Panc1 (cell line): ENCODE measurements around the gene ACACA.

Experiments used
- POLR2AphosphoS5 ChIP-seq: IDR thresholded peaks from 2 replicates; pipeline ENCODE4 v1.6.1; 2012; ENCODE audit warnings: mild to moderate bottlenecking, low read depth, low read length, moderate library complexity
- SIN3A ChIP-seq: IDR thresholded peaks from 2 replicates; pipeline ENCODE4 v1.6.1; 2012; ENCODE audit warnings: low read depth, mild to moderate bottlenecking, low read length, moderate library complexity, borderline replicate concordance; ENCODE audit not compliant: insufficient read depth
- TCF7L2 ChIP-seq: IDR thresholded peaks from 2 replicates; pipeline ENCODE4 v1.6.1; 2011; ENCODE audit warnings: mild to moderate bottlenecking, low read depth, low read length, inconsistent platforms
- TF ChIP-seq, protein P1 (sequence below): fragments of 450-650 bp; IDR thresholded peaks from 2 replicates; pipeline ENCODE4 v1.5.1; 2017; ENCODE audit warnings: mild to moderate bottlenecking
- TF ChIP-seq, protein P2 (sequence below), 2 experiments: IDR thresholded peaks; 2 replicates each; pipeline ENCODE4 v1.6.1; 2011 to 2012; ENCODE audit warnings: low read depth in 2 of 2, control low read depth in 1 of 2, low read length in 1 of 2, mild to moderate bottlenecking in 1 of 2, moderate library complexity in 1 of 2; ENCODE audit not compliant: insufficient read depth in 1 of 2

DNA sequence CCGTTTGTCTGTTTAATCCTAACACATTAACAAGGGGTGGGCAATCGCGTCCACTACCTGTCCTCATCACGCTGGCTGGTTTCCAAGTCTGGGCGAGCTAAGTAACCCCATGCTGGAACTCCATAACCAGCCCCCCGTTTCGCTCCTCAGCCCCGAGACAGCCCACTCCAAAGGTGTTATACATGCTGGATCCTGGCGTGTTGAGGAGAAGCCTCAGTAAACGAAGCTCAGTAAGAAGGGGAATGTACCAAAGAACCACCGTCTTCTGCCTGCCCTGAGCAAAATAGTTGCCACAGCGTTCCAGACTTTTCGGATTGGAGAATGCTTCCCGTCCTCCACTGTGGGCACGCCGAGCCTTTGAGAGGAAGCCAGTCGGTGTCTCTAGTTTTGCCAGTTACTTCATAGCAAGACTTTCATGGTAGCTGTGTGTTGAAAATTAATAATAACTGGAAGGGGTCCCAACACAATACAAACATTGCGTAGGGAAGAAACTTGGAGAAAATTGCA is 46.9 kb downstream of the ACACA start:
- TF ChIP-seq, protein P1, sequence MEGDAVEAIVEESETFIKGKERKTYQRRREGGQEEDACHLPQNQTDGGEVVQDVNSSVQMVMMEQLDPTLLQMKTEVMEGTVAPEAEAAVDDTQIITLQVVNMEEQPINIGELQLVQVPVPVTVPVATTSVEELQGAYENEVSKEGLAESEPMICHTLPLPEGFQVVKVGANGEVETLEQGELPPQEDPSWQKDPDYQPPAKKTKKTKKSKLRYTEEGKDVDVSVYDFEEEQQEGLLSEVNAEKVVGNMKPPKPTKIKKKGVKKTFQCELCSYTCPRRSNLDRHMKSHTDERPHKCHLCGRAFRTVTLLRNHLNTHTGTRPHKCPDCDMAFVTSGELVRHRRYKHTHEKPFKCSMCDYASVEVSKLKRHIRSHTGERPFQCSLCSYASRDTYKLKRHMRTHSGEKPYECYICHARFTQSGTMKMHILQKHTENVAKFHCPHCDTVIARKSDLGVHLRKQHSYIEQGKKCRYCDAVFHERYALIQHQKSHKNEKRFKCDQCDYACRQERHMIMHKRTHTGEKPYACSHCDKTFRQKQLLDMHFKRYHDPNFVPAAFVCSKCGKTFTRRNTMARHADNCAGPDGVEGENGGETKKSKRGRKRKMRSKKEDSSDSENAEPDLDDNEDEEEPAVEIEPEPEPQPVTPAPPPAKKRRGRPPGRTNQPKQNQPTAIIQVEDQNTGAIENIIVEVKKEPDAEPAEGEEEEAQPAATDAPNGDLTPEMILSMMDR: no peak
- TF ChIP-seq POLR2AphosphoS5 (no peak), TCF7L2 (no peak), SIN3A (no peak)
- TF ChIP-seq, protein P2, sequence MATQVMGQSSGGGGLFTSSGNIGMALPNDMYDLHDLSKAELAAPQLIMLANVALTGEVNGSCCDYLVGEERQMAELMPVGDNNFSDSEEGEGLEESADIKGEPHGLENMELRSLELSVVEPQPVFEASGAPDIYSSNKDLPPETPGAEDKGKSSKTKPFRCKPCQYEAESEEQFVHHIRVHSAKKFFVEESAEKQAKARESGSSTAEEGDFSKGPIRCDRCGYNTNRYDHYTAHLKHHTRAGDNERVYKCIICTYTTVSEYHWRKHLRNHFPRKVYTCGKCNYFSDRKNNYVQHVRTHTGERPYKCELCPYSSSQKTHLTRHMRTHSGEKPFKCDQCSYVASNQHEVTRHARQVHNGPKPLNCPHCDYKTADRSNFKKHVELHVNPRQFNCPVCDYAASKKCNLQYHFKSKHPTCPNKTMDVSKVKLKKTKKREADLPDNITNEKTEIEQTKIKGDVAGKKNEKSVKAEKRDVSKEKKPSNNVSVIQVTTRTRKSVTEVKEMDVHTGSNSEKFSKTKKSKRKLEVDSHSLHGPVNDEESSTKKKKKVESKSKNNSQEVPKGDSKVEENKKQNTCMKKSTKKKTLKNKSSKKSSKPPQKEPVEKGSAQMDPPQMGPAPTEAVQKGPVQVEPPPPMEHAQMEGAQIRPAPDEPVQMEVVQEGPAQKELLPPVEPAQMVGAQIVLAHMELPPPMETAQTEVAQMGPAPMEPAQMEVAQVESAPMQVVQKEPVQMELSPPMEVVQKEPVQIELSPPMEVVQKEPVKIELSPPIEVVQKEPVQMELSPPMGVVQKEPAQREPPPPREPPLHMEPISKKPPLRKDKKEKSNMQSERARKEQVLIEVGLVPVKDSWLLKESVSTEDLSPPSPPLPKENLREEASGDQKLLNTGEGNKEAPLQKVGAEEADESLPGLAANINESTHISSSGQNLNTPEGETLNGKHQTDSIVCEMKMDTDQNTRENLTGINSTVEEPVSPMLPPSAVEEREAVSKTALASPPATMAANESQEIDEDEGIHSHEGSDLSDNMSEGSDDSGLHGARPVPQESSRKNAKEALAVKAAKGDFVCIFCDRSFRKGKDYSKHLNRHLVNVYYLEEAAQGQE (IDR thresholded peaks at IDR 0.05; ENCODE audit: insufficient read depth in 1 of 2, low read depth in 2 of 2, low read length in 1 of 2): no peak
